RPMI7951 (cell line): ENCODE results near the gene AP3D1. TPM values are rescaled to one million over a fixed set of nuclear protein-coding genes. Genes with fewer than 3 reads are reported as not detected.

ENCODE experiments used
- DNase-seq: peaks from one replicate; pipeline ENCODE4 v3.0.0-alpha.2; 2012; ENCODE audit warnings: low read depth
- total RNA-seq: library from RNA; depleted of rRNA; stranded (reverse); fragments of >200 nt; shearing (Covaris generic); gene quantifications from 2 replicates; pipeline ENCODE4 v1.2.3, GENCODE V29; 2014

The AP3D1 gene
- total RNA-seq, 1 experiment from 2014 or later: 50.0 TPM

DNA sequence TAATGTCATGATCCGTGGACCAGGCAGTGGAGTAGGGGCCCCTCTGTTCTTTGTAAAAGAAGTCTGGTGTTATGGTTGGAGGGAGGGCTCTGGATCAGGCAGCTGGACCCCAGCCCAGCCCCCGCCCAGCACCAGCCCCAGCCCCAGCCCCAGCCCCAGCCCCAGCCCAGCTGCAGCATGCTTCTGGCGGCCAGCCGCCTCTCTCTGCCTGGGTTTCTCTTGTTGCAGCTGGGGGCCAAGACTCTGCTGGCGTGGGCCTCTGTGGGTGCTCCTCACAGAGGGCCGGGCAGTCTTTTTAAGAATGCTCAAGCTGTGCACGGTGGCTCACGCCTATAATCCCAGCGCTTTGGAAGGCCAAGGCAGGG lies 30.2 kb upstream of the AP3D1 start:
- DNase-seq: no peak

DNA sequence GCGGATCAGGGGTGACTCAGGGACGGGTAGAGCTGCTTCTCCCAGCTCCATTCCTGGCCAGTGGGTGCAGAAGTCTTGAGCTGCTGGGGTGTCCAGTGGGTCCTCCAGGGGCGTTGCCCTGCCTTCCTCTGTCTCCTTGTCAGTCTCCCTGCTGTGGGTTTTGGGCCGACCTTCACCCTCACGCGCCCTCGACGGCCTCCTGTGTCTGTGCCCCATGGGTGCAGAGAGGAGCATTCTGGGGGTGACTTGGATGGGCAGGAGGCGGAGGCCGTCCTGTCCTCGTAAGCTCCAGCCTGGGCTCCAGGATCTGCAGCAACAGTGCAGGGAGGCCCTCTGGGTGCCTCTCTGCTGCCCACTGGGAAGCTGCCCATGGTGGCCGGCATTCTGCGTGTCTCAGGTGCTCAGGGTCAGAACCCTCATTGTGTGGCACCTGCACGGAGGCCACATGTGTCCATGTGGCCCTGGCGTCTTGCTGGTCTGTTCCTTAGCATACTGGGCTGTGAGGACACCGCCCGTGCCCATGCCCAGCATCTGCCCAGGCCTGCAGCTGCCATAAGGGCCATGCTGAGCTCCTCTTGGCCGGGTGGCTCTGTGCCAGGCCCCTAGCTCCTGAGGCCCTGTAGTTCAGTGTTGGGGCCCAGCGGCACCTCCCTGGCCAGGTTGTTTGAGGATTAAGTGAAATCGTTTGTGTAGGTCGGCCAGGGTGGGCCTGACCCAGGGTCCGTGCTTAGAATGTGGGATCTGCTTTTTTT lies 29.7 kb upstream of the AP3D1 start:
- no peak for DNase-seq

DNA sequence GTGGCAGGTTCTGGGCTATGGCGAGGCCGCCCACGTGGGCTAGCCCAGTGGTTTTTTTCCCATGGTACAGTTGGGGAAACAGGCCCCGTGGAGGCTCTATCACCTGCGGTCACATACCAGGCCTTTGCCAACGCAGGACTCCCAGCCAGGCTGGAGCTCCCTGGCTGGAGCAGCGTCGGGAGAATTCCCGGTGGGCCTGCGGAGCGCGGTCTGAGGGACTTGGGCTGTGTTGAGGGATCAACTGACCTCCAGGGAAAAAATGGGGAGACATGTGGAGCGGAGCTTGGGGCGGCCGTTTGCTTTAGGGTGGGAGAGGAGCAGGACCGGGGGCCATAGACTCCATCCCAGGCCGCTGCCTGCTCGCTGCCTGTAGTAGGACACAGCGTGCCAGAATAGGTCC lies 28.7 kb upstream of the AP3D1 start:
- DNase-seq: no peak

DNA sequence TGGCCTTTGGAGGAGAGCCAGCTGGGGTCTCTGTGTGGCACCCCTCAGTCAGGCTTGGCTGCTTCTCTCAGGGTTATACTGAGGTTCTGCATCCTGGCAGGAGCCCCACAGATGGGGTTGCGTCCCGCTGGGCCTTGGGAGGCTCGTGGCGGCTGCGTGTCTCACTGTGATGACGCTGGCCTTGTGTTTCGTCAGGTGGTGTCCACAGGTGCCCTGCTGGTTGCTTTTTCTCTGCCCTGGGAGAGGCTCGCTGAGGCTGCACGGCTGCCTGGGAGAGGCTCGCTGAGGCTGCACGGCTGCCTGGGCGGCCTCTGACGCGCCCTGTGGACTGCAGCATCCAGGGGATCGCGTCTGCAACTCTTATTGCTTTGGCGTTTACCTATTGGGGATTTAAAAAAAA lies 27.7 kb upstream of the AP3D1 start:
- no peak for DNase-seq

DNA sequence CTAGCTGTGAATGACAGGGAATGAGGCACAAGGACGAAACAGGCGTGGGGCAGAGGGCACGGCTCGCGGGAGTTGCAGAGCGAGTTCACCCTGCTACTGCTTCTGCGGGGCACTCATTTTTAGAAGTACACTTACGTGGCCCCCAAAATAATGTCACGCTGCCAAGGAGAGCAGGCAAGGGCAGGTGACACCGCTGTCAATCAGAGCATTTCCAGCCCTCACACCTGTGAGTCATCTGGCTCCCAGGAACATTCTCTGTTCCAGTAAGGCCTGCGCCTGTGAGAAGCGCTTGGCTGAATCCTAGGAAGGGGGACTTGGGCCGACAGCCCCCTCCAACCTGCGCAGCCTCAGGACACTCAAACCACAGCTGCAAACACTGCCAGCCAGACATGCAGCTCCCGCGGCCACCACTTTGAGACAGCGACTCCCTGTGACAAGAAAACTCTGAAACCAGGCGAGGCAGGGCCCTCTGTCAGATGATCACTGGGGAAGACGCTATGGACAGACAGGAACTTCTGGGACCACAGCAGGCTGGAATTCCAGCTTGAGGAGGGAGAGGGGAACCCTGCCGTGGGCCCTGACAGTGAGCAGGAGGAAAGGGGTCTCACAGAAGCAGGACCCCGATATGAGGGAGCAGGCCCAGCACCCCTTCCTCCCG lies 25.1 kb upstream of the AP3D1 start:
- DNase-seq: no peak

DNA sequence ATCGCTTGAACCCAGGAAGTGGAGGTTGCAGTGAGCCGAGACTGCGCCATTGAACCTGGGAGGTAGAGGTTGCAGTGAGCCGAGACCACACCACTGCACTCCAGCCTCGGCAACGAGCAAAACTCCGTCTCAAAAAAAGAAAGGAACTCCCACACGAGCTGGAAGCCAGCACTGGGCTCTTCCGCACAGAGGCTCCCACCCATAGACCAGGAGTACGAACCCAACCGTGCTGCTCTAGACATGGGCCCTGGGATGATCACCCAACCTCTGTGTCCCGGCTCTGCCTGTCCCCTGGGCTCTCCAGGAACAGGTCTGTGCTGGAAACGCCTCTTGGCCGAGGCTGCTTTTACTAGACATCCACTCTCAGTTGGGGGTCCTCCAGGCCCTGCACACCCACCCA lies 24.4 kb upstream of the AP3D1 start:
- DNase-seq: no peak

DNA sequence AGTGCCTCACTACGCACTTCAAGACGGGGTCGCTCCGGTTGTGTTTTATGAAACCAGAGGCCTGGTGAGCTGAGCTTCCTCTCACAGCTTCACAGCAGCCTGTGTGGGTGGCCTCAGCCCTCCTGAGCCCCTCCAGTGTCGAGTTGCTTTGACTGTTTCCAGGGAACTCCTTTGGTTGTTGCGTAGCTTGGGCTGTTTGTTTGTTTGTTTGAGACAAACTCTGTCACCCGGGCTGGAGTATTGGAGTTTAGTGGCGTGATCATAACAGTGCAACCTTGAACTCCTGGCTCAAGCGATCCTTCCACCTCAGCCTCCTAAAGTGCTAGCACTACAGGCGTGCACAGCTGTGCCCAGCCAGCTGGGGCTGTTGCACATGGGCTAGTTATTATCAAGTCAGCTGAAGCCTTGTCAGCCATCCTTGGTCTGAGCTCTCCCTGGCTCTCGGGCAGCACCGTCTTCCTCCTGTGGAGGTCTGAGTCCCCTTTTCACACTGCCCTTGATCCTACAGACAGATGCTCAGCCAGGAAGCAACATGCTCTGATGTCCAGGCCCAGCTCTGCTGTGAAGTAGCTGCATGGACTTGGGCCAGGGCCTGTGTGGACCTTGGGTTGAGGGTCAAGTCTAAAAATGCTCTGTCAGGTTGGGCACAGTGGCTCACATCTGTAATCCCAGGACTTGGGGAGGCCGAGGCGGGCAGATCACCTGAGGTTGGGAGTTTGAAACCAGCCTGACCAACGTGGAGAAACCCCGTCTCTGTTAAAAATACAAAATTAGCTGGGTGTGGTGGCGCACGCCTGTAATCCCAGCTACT lies 22.6 kb upstream of the AP3D1 start:
- DNase-seq: no peak

DNA sequence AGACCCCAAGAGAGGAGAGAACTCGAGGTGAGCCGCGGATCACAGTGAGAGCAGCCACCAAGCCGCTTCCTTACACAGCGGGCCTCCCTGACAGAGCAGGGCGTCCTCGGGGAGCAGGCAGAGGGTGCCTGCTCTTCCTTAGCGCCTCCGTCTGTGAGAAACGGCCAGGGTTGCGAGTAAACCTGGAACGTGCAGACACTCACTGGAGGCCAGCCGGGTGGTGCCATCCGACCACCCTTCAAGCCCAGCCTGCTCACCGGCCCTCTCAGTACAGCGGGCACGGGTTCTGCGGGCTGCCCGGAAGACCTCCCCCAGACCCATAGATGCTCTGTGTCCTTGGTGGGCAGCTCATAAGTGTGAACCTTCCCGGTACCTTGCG lies 22.0 kb upstream of the AP3D1 start:
- no peak for DNase-seq

DNA sequence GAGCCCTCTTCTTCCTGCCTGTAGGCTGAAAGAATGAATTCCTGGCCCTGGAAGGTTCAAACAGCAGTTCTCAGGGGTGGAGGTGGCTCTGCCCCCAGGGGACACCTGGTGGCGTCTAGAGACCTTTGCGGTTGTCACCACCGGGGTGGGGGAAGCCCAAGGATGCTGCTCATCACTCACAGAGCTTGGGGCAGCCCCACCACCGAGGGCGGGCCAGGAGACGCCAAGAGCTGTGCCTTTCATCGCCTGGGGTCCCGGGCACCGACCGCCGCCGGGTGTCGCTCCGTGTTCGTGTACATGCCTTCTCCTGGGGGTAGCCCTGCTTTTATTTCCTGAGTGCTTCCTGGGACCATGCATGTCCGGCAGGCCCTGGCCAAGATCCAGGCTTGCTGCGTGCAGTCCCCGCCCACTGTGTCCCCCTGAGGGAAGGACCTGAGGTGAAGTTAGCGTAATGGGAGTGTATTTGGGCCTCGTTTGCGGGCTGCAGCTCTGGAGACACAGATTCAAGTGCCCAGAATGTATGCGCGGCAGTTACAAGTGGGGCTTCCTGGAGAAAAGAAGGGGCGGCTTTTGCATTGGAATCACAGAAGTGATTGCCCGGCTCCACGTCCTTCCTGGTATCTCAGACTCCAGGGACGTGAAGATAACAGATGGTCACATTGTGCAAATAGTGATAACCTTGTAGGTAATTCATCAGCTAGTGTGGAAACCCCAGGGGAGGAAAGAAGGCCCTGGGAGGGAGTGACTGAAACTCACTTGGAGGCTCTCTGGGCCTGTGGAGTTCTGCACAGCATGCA lies 20.2 kb upstream of the AP3D1 start:
- peak; percentile 45 for DNase-seq

DNA sequence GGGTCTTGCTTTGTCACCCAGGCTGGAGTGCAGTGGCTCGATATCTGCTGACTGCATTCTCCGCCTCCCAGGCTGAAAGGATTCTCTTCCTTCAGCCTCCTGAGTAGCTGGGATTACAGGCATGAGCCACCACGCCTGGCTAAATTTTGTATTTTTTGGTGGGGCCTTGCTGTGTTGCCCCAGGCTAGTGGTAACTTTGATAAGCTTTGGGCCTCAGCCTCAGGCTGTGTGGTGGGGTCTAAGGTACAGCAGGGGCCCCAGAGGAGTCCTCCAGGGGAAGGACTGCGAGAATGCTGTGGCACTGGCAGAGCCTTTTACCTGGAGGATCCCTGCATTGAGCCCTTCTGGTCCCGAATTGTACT lies 19.6 kb upstream of the AP3D1 start:
- no peak for DNase-seq

DNA sequence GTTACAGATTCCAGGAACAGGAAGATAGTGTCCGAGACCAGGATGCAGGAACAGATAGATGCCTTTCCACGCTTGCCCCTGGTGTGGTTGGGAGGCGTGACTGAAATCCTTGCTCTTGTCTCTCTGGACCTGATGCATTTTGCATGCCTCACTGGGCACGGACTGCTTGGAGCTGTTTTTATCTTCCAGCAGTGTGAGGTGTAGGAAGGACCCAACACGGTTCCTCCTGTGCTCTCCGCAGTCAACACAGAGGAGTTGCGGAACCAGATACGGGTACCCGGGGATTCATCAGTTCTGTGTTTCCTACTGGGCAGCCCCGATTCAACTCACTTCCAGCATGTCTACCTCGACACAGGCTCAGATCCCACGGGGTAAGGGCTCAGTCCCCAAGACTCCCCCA lies 18.9 kb upstream of the AP3D1 start:
- peak; percentile 50 for DNase-seq

DNA sequence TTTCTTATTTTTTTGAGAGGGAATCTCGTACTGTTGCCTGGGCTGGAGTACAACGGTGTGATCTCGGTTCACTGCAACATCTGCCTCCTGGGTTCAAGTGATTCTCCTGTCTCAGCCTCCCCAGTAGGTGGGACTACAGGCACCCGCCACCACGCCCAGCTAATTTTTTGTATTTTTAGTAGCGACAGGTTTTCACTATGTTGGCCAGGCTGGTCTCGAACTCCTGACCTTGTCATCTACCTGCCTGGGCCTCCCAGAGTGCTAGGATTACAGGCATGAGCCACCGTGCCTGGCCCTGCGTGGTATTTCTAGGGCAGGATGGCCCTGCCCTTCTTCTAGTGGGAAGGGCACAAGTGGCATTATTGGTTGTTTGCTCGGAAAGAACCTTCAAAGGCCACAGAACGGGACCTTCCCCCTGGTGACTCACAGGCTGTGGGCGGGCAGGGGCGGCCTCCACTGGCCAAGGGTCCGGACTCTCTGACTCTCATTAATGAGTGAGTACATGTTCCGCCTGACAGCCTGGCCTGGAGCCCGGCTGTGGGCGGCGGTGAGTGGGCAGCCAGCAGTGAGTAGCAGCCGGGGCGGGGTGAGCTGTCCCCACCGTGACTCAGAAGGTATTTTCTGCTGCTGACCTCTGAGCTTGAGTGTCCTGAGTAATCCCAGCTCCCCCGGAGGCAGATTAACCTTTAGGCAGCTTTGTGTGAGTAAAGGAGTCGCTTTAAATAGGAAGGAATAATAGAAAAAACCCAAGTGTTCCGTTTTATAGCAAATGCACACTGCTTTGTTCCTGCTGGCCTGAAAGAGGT lies 17.5 kb upstream of the AP3D1 start:
- DNase-seq: peak; percentile 100

DNA sequence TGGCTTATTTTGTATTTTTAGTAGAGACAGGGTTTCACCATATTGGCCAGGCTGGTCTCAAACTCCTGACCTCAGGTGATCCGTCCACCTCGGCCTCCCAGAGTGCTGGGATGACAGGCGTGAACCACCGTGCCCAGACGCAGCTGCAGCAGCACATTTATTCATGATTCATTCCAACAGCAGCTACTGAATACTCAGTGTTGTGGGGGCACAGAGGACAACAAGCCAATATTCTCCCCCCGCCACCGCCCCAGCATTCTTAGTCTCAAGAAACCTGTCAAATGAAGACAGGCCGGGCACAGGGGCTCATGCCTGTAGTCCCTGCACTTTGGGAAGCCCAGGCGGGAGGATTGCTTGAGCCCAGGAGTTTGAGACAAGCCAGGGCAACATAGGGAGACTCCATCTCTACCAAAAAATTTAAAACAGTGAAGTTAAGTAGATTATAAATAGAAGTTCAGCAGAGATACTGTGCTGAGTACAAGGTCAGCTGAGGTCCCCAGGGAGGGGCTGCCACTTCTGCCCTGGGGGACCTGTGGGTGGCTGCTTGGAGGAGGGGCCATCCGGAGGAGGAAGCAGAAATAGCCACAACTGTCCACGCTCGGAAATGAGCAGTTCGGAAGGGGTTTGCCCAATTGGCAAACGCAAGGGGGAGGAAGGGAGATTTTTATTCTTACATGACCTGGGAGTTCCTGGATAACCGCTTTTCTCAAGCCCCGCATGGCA lies 16.7 kb upstream of the AP3D1 start:
- peak; percentile 90 for DNase-seq

DNA sequence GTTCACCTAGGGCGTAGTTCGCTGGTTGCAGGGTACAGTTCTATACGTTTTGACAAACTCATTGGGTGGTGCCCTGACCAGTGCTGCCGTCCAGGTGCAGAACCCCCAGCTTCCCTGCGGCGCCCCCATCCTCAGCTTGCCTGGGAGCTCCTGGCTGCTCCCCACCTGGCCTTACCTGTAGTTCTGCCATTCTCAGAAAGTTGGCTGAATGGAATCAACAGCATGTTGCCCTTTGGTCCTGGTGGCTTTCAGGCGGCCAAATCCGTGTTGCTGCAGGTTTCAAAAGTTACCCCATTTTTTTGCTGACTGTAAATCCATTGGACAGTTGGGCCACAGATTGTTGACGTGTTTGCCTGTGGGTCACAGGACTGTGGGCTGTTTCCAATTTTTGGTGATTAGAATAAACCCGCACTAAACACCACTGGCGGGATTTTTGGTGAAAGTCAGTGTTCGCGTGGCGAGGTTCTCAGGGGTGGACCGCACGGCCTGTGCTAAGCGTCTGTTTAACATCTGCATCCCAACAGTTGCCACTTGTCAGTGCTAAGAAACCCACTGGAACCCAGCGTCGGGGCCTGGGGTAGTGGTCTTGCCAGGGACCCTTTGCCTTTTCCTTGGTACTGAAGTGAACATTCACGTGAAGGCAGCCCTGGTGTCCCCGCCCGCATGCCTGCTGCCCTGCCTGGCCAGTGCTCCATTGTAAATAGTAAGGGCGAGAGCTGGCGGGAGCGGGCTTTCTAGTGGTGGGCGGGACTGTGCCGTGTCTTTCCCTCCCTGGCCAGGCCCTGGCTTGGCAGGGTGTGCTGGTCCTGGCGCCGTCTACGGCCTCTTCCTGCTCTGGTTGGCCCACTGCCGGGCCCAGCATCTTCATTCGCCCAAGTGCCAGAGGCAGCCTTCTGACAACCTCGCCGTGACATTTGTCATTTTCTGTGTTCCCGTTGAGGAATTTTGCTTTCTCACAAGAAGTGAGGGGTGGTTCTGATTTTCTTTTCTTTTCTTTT lies 15.7 kb upstream of the AP3D1 start:
- DNase-seq: peak; percentile 91

DNA sequence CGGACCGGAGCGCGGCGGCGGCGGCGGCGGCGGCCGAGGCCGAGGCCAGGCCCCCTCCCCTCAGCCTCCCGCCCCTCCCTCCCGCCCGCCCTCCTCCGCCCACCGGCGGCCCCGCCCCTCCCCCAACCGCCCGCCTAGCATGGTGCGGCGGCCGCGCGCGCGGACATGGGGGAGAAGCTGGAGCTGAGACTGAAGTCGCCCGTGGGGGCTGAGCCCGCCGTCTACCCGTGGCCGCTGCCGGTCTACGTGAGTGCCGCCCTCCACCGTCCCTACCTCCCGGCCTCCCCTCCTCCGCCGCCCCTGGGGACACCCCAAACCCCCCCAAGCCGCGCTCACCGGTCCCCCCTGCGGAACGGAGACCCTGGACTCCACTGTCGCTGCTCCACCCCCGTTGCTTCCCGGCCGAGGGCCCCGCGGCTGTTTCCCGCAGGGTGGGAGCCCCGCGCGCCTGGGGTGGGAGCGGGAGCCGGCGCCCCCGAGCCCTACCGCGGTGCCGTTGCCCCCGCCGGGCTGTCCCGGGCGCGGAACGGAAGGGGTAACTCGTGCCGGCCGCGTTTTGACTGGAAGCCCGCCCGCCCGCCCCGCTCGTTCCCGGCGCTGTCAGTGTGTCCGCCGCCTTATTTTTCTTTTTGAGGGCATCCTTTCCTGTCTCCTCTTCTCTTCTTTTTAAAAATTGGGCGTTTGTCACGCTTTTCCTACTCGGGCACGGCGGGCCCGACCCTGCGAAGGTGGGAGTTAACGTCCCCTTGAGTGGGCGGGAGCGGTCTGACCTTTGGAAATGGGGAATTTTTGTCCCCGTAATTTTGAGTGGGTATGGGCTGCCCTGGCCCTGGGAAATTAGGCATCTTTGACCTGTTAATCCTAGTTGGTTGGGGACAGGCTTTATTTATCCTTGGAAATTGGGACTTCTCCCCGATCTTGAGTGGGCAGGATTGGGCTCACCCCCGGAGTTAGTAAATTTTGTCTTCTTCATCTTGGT lies 12.9 kb upstream of the AP3D1 start:
- peak; percentile 20 for DNase-seq

DNA sequence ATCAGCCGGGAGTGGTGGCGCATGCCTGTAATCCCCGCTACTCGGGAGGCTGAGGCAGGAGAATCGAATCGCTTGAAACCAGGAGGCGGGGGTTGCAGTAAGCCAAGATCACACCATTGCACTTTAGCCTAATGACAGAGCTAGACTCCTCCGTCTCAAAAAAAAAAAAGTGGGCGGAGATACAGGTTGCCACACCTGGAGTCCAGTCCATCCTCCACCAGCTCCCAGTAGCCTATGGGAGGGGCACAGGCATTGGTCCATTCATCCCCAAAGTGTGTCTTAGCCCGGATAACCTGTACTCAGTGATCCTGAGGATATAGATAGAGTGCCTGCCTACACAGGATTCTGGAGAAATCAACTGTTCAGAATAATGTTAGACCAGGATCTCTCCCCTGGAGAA lies 9.0 kb upstream of the AP3D1 start:
- DNase-seq: no peak

DNA sequence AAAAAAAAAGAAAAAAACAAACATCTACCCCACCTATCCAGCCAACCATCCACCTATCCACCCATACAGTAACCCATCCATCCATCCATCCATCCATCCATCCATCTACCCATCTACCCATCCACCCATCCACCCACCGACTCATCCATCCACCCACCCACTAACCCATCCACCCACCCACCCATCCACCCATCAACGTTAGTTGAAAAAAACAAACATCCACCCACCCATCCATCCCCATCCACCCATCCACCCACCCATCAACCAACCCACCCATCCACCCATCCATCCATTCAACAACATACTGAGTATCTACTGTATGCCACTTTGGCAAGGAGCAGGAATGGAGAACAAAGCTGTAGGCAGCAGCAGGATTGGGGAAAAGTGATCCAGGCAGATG lies 6.1 kb upstream of the AP3D1 start:
- no peak for DNase-seq

DNA sequence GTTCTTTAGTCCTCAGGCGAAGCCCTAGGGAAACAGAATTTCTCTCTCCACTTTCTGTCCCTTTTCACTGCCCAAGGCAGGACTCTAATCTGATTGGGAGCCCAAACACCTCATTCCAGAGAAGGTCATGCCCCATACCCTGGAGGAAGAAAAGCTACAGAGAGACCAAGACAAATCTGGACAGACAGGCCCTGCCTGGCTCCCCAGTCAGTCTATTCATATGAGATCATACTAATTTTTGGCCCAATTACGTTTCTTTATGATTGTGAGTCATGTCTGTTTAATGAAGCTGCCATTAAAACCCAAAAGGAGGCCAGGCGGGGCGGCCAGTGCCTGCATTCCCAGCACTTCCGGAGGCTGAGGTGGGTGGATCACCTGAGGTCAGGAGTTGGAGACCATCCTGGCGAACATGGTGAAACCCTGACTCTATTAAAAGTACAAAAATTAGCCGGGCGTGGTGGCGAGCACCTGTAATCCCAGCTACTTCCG lies 3.3 kb upstream of the AP3D1 start:
- DNase-seq: peak; percentile 73
